SK-N-DZ (cell line): ENCODE data around the gene ATXN3.

ENCODE experiments used
- DNase-seq: peaks from one replicate; pipeline ENCODE4 v3.0.0-alpha.2; 2015; ENCODE audit warnings: low spot score

The ATXN3 gene

DNA sequence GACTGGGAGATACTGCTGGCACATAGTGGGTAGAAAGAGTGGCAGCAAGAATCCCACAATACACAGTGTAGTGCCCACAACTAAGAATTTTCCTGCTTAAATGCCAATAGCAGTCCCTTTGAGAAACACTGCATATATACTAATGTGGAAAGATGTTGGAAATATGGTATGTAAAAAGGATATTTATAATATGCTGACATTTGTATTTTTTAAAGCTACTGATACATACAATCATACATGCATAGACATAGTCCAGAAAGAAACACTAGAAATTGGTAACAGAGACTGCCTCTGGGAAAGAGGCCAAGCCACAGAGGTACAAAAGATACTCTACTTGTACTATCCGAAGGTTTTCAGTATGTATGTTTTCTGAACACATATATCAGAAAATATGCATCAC, 96.8 kb downstream of the ATXN3 start:
- DNase-seq, result no peak
